HT1080 (cell line): ENCODE data around the gene DOCK2. TPM values are rescaled to one million over a fixed set of nuclear protein-coding genes. Genes with fewer than 3 reads are reported as not detected.
"Not testable (repeated sequence)": the region's sequence is repeated elsewhere in the genome, so short reads cannot be mapped to it uniquely, and the experiment has no call there.

Experiments used
- DNase-seq: peaks from one replicate; pipeline ENCODE4 v3.0.0-alpha.2; 2015; ENCODE audit warnings: low read depth
- total RNA-seq: library from RNA; depleted of rRNA; stranded (reverse); fragments of >200 nt; shearing (Covaris generic); gene quantifications from 2 replicates; pipeline ENCODE4 v1.2.3, GENCODE V29; 2014

The DOCK2 gene
- total RNA-seq, 1 experiment from 2014 or later, result 2.1 TPM

DNA sequence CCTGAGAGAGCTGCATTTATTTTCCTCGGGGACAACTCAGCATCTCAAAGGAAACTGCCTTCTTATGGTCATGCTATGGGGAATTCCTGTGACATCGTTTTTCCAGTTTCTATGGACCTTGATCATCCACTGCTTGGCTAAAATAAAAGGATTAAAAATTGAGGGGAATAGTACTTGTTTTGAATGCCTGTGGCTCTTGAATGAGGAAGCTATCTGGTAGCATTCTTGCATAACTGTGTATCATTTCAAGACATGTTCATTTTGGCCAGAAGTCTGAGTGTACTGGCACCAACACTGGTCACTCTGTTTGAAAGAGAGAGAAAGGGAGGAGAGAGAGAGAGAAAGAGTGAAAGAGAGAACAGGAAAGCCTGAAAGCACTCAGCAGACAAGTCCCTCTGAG is 116.7 kb downstream of the DOCK2 start:
- DNase-seq, result no peak

DNA sequence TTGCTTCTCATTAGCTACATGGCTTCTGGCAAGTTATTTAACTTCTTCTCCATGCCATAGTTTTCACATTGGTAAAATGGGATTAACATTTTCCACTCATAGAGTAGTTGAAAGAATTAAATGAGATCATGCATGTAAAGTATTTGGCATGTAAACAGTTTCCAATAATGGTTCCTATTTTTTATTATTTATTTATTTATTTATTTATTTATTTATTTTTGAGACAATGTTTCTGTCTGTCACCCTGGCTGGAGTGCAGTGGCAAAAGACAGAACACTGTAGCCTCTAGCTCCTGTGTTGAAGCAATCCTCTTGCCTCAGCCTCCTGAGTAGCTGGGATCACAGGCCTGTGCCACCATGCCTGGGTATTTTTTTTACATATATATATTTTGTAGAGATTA is 117.7 kb downstream of the DOCK2 start:
- no peak for DNase-seq

DNA sequence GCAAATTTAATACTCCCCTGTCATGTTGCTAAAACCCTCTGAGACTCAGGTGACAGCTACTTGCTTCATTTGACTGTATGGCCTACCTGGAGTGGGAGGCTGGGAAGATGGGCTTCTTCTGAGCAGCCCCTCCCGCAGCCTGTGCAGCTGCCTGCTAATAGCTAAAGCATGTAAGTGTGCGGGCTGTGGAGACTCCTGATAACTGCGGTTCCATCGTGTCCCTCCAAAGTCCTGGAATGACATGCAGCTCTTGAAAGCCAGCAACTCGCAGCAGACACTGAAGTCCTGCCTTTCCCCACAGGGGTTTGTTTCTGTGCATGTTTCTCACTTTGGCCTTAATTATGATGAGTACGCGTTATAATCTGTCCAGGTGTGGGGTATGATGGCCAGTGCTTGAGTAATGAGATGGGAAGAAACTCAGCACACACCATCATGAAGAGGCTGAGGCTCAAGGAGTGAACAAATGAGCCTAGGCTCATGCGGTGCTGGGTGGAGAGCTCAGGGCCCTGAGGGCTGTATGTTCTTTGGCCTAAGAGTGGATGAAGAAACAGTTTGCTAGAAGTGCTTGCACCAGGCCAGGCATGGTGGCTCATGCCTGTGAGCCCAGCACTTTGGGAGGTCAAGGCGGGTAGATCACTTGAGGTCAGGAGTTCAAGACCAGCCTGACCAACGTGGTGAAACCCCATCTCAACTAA is 119.1 kb downstream of the DOCK2 start:
- DNase-seq, result no peak

DNA sequence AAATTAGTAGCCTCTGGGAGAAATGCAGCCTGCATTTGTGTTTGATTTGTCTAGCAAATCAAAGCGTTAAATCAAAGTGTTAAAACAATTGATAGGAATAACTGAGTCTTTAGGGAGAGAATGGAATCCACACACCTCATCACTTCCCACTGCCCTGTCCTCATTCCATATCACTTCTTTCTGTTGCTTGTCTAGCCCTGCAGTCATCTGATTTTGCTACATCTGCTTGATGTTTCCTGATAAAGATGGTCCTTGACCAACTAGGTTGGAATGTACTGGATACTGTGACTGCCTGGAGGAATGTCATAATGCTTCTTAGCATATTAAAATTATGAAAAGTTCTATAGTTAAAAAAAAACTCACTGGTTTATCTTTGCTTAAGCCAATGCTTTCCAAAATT is 119.9 kb downstream of the DOCK2 start:
- DNase-seq, result no peak

DNA sequence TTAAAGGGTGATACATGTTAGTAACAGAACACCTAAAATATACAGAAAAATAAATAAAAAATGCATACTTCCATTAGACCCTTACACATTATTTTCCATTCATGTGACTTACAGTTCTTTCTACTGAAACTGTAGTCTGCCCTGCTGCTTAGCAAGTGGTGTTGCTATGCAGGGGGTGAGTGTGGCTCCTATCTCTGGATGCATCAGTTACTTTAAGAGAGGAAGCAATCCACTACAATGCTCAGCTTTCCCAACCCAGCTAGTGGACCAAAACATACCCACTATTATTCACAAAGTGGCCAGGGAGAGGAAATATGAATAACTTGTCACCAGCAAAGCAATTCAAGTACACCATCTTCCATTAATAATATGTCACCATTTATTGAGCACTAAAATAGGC is 121.8 kb downstream of the DOCK2 start:
- no peak for DNase-seq

DNA sequence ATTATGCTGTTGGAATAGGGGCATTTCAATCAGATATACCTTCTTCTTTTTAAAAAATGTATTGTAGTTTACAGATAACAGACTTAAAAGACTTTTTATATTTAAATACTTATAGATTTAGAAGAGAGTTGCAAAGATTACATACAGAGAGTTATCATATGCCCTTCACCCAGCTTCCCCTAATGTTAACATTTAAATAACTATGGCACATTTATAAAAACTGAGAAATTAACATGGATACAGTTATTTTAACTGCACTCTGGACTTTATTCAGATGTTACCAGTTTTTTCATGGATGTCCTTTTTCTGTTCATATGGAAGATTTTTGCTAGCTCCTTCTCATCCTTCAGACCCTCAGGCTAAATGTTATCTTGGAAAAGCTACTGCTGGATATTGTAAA is 123.2 kb downstream of the DOCK2 start:
- DNase-seq, result no peak

DNA sequence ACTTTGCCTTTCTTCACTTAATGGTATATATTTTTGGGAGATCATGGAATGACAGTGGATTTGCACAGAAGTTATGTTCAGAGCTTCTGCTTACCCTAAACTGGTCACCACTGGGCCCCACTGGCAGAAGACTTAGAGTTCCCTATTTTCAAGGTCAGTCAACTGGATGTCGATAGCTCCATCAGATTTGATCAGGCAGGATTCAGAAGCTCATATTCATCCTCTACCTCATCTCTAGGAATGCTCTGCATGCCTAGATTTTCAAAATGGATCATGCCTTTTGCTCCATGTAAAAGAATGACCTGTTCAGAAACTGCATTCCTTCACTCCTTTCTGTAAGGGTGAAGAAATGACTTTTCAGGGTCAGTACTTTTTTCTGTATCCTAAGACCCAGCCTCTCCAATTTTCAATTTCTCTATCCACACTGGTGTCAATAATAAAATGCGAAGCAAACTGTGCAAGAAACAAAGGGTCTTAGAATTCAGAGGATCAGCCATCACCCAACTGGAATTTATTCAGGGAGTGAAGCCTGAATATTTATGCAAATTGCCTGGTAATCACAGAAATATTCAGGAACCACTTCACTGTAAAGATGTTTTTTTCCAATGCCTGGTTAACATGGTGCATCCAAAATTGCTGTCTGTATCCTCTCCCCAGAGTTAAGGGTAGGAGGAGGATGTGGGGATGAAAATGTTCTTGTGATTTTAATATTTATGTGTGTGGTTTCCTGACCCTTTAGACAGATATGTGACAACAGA is 125.4 kb downstream of the DOCK2 start:
- peak; percentile 55 for DNase-seq

DNA sequence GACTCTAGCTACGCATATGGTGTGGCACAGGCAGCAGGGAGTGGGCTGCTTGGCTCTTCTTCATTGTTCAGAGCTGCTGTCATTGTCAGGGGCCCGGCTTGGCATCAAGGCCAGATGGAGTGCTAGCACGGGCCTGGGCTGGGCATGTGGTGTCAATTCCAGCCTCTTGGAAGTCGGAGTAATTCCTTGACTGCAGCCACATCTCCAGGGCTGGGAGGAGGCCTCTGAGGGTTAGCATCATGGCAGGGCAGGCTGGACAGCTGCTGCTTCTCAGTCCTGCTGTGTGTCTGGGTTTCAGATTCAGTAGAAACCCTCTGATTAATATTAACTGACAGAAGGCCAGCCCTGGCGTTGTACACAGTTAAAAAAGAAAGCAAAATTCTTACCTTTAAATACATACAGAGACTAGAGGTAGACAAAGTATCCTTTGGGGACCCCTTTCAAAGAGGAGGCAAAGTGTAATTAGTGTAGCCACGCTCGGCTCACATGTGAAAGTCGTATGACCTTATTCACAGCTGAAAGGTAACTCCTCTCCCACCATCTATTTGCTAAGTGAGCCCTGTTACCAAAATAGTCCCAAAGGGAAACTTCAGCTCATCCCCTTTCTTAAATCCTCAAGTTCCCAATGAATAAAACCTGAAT is 126.4 kb downstream of the DOCK2 start:
- DNase-seq, result no peak

DNA sequence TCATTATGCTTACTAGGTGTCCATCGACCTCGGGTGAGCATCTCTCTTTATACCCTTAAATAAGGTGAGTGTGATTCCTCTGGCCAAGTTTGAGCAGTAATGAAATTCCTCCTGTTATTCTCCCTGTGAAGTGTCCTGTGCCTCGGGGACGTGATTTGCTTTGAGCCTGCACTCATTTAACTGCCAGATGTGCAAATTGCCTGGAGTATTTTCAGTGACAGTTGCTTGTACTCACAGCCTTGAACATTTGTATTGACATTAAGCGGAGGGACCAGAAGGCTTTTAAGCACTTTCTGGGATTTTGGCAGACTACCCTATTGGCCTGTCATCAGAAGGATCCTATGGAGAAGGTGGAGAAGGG is 126.9 kb downstream of the DOCK2 start:
- no peak for DNase-seq

DNA sequence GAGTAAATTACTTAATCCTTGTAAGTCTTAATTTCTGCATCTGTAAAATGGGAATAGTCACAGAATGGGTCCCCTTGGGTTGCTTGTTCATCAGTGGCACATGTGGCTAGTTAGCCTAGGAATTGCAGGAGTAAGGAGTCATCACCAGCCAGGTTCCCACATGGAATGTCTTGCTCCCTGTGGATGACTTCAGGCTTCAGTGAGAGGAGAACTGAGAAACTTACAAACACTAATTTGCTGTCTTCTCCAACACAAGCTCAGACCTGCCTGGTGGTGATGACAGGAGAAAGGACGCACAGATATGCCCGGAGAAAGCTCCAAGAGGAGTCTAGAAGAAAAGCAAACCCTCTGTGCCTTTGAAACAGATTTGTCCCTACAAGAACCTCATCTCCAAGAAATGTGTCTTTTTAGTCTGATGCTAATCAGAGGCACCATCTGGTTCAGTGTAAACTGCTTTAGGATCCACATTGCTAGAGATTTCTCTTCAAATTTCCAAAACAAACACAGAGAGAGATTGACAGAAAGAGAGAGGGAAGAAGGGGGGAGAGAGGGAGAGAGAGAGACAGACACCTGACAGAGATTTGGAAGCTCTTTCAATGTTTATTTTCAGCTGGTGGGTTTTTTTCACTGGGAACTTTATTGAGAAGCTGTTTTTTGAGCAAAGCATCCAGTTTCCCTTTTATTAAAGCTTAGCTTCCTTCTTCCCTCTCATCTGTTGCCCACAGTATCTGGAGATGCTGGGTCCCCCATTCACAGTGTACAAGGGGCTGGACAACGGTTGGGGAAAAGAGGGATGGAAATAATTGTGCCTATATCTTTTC is 128.3 kb downstream of the DOCK2 start:
- no peak for DNase-seq

DNA sequence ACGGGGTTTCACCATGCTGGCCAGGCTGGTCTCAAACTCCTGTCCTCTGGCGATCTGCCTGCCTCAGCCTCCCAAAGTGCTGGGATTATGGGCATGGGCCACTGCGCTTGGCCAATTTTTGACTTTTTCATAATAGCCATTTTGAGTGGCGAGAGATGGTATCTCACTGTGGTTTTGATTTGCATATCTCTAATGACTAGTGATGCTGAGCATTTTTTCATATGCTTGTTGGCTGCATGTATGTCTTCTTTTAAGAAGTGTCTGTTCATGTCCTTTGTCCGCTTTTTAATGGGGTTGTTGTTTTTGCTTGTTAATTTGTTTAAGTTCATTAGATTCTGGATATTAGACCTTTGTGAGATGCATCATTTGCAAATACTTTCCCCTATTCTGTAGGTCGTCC is 129.9 kb downstream of the DOCK2 start:
- DNase-seq, result not testable (repeated sequence)

DNA sequence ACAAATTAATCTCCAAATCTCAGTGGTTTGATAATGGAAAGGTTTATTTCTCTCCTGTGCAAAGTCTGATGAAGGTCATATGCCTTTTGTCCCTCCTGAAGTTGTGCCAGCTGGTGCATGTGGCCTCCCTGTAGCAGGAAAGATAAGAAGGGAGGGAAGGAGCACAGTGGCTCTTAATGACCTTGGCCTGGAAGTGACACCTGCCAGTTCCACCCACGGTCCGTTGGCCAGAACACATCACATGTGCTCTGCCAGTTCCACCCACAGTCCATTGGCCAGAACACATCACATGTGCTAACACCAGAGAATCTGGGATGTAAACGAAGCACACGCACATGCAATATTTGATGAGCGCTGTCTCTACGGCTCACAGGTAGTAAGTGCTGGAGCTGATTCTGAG is 130.9 kb downstream of the DOCK2 start:
- DNase-seq, result no peak

DNA sequence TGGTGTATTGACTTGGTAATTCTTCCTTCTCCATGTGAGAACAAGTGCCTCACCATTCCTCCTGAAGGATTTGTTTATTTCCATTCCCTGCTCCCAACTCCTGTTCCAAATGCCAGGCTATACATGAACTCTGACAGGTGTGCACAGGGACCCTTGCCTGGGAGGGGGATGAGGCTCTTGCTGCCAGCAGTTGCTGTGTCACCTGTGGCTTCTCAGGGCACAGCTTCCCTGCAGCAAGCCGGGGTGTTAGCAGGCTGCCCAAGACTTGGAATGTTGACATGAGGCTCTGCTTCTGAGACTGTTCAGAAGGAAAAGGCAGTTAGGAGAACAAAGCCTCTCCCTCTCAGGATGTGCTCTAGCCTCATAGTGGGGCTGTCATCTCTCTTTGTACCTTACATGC is 131.3 kb downstream of the DOCK2 start:
- DNase-seq, result no peak

DNA sequence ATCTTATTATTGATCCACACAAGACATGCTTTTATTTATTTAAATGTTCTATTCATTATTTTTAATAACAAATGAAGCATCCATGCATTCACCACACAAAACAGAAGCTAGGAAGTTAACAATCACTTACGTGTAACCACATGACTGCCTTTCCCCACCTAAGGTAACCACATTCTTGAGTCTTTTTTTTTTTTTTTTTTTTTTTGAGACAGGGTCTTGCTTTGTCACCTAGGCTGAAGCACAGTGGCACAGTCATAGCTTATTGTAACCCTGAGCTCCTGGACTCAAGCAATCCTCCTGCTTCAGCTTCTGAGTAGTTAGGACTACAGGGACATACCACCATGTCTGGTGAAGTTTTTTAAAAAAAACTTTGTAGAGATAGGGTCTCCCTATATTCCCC is 133.0 kb downstream of the DOCK2 start:
- no peak for DNase-seq

DNA sequence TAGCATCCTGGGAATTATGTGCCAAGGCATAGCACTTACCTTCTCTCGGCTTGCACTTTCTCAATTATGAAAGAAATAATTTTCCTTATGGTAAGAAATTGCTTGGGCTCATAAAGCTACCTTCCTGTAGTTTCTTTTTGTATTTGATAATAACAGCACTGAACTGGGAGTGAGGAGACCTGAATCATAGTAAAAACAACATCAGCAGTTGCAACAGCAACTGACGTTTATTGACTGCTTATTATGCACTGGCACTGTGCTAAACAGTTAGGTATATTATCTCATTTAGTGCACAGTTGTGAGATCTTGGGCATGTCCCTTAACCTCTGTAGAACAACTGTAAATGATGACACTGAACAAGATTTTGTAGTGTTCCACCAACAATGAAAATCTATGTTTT is 135.2 kb downstream of the DOCK2 start:
- DNase-seq, result no peak

DNA sequence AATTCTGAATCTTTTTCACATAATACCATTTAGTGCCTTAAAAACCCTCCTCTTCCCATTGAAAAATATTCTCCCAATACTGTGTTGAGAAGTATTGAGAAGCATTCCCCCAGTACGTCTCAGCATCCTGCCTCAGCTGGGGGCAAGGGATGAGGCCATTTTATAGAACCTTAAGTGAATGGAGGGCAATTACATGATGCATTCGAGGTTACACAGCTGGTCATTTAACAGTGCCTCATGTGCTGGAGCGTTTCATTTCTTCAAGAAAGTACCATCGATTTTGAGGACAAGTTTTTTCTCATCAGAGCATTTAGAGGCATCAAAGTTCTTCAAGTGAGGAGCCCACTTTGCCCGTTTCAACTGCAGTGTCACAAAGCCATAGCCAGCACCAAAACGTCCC is 135.6 kb downstream of the DOCK2 start:
- peak; percentile 27 for DNase-seq

DNA sequence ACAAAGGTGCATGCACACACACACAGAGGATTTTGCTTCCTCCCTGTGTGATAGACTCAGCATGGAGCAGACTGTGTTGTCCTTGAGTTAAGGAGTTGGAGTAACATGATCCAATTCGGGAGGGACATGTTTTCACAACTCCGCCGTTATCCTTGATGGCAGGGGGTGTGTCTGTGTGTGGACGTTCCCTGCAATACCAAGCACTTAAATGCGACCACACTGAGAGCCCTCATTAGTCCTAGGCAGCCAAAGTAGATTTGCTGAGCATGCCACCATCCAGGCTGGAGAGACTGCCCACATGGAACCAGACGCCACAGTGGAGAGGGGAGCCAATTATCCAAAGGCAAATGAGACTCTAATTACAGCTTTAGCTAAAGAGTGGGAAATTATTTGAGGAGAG is 140.1 kb downstream of the DOCK2 start:
- DNase-seq, result no peak

DNA sequence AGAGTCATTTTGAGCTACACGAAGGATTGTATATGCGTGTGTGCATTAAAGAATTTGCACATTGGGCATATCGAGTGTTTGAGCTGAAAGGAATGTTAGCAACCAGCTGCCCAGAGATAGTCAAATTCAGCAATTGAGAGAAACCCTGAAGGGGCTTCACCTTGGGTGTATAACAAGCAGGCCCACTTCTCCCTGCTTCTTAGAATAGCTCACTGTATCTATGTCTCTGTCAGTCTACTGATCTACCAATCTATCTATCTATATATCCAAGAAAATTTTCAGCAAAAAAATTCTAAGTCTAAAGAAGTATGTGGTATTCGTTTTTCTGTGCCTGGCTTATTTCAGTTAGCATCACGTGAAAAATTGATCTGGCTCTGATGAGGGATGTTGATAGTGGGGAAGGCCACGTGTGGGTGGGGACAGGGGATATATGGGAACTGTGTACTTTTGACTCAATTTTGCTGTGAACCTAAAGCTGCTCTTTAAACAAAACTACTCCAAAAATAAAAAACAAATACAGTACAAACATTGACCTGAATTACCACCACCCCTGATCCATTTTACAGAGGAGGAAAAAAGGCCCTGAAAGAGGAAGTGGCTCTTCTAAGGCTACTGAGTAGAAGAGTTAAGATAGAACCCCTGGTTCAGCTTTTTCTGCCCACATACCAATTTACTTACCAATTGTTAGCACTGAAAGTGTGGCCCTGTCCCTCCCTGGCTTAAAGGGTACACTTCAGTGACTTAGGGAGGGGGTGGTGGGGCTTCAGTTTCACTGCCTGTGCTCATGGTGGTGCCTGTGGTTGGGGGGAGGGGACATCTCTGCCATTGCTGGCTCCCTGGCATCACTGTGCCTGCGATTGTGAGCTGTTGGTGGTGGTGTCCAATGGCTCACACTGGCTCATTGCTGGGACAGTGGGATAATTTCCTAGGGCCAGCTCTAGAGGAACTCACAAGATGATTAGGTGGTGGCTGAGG is 141.8 kb downstream of the DOCK2 start:
- DNase-seq, result no peak

DNA sequence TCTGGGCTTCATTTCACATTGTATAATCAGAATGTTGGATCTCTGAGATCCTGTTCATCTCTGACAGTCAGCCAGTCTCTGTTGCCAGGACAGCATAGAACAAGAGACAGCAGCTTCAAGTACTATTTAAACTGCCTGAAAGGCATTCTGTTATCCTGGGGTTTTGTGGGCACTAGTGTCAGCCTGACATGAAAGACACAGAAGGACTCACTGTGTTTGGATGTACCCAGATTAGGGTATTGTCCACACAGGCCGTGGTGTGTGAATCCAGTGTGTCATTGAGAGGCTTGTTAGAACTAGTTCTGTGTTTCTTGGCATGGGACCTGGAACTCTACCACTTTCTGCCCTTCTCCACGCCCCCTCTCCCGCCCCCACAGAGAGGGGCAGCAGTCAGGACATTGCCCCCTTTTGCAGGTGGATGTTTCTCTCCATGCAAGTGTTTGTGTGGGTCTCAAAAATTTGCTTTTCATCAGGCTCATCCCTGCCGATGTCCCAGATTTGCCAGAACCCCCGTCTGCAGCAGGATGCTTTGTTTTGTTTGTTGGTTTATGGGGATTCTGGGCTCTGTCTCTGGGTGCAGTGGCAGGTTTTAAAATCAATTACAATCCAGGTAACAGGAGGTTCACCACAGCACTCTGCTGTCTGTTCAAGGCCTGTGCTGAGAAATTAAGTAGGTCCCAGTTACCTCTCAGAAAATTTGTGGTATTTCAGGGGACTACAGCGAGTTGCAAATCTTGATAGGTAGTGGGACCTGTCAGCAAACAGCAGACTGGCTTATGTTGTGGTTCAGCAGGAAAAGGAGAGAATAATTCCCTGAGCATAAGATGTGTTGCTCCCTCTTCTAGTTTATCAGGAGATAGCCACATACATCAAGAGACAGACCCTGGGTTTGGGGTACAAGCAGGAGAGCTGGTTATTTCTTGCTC is 144.6 kb downstream of the DOCK2 start:
- DNase-seq, result no peak
